HL-60 (cell line): ENCODE results near the gene SLC6A8.

ENCODE experiments used
- CTCF ChIP-seq: IDR thresholded peaks from one replicate; pipeline ENCODE4 v1.5.1; 2011; ENCODE audit warnings: low read length, control low read depth, inconsistent platforms; ENCODE audit not compliant: insufficient read depth
- GABPA ChIP-seq: IDR thresholded peaks from 2 replicates; pipeline ENCODE4 v1.6.1; 2012; ENCODE audit warnings: low read depth
- POLR2AphosphoS5 ChIP-seq: IDR thresholded peaks from 2 replicates; pipeline ENCODE4 v1.6.1; 2012; ENCODE audit warnings: low read depth
- SPI1 ChIP-seq: IDR thresholded peaks from 2 replicates; pipeline ENCODE4 v1.6.1; 2012; ENCODE audit warnings: low read depth, mild to moderate bottlenecking, borderline replicate concordance

- TF ChIP-seq CTCF = no peak
- TF ChIP-seq POLR2AphosphoS5 = no peak
- TF ChIP-seq GABPA = no peak
- TF ChIP-seq SPI1 = no peak
Measured at GRCh38 chrX:153739754-153740486, 52.2 kb downstream of the SLC6A8 start.
